WTC11 (cell line): ENCODE data around the gene ADGRB2. TPM values are rescaled to one million over a fixed set of nuclear protein-coding genes. Genes with fewer than 3 reads are reported as not detected.

Source experiments
- ATAC-seq: fragments of 200-7000 bp; cut with Tn5 transposase; 2 replicates; pipeline ENCODE4 v1.10.0; 2021; ENCODE audit warnings: mild to moderate bottlenecking, moderate library complexity
- CTCF ChIA-PET: fragments of 300-600 bp; sonication (Branson Sonifier 250); formaldehyde crosslinking; loops from one replicate; lab custom pipeline; 2021; ENCODE audit warnings: antibody characterized with exemption; lab: Charles Lee
- POLR2A ChIA-PET: fragments of 350-600 bp; sonication (Branson Sonifier 250); formaldehyde crosslinking; loops from one replicate; lab custom pipeline; 2021; ENCODE audit warnings: antibody characterized with exemption; lab: Charles Lee
- DNase-seq: peaks from one replicate; pipeline ENCODE4 v3.0.0; 2021; ENCODE audit warnings: low spot score
- H3K27ac Mint-ChIP-seq: 2 replicates; pipeline ENCODE4 v1.8.0; 2021; ENCODE audit warnings: mixed read lengths
- H3K27me3 Mint-ChIP-seq: 2 replicates; pipeline ENCODE4 v1.8.0; 2021; ENCODE audit warnings: low read depth, mild to moderate bottlenecking, moderate library complexity, mixed read lengths
- H3K36me3 Mint-ChIP-seq: 2 replicates; pipeline ENCODE4 v1.8.0; 2021; ENCODE audit warnings: mixed read lengths
- H3K4me1 Mint-ChIP-seq: 2 replicates; pipeline ENCODE4 v1.8.0; 2022; ENCODE audit warnings: mixed read lengths
- H3K4me3 Mint-ChIP-seq: 2 replicates; pipeline ENCODE4 v1.8.0; 2021; ENCODE audit warnings: mild to moderate bottlenecking, moderate library complexity, mixed read lengths
- H3K9me3 Mint-ChIP-seq: 2 replicates; pipeline ENCODE4 v1.8.0; 2021; ENCODE audit warnings: mixed read lengths
- ARID4B ChIP-seq: sonication (generic); formaldehyde crosslinking; IDR thresholded peaks from 2 replicates; pipeline ENCODE4 v1.8.0; 2023; ENCODE audit warnings: missing genetic modification reagents, mild to moderate bottlenecking, borderline replicate concordance
- E2F4 ChIP-seq: sonication (generic); formaldehyde crosslinking; IDR thresholded peaks from 2 replicates; pipeline ENCODE4 v1.8.1; 2022; ENCODE audit warnings: low read depth, mild to moderate bottlenecking, moderate library complexity, missing genetic modification reagents, borderline replicate concordance
- ESRRA ChIP-seq: sonication (generic); formaldehyde crosslinking; IDR thresholded peaks from 2 replicates; pipeline ENCODE4 v1.8.1; 2022; ENCODE audit warnings: mild to moderate bottlenecking, missing genetic modification reagents, borderline replicate concordance
- FOXK1 ChIP-seq: sonication (generic); formaldehyde crosslinking; IDR thresholded peaks from 2 replicates; pipeline ENCODE4 v1.8.0; 2022; ENCODE audit warnings: mild to moderate bottlenecking, moderate library complexity, missing genetic modification reagents
- GTF2I ChIP-seq: fragments of 250-450 bp; sonication (Bioruptor Pico); conservative IDR thresholded peaks from 2 replicates; pipeline ENCODE4 v1.4.0; 2021; ENCODE audit warnings: mild to moderate bottlenecking
- KAT7 ChIP-seq: sonication (generic); formaldehyde crosslinking; IDR thresholded peaks from 2 replicates; pipeline ENCODE4 v1.8.1; 2023; ENCODE audit warnings: missing genetic modification reagents, mild to moderate bottlenecking, borderline replicate concordance
- MXD4 ChIP-seq: fragments of 250-450 bp; sonication (Bioruptor Pico); IDR thresholded peaks from 2 replicates; pipeline ENCODE4 v1.8.0; 2021; ENCODE audit warnings: mild to moderate bottlenecking, moderate library complexity, borderline replicate concordance
- MYBL2 ChIP-seq: sonication (generic); formaldehyde crosslinking; IDR thresholded peaks from 2 replicates; pipeline ENCODE4 v1.8.1; 2023; ENCODE audit warnings: mild to moderate bottlenecking, moderate library complexity, missing genetic modification reagents
- NR1H2 ChIP-seq: sonication (generic); formaldehyde crosslinking; IDR thresholded peaks from 2 replicates; pipeline ENCODE4 v1.9.0; 2021; ENCODE audit warnings: mild to moderate bottlenecking, moderate library complexity, missing genetic modification reagents
- NR2C2 ChIP-seq: sonication (generic); formaldehyde crosslinking; IDR thresholded peaks from 2 replicates; pipeline ENCODE4 v1.8.0; 2022; ENCODE audit warnings: mild to moderate bottlenecking, missing genetic modification reagents
- RELA ChIP-seq: sonication (generic); formaldehyde crosslinking; IDR thresholded peaks from 2 replicates; pipeline ENCODE4 v1.8.1; 2022; ENCODE audit warnings: missing genetic modification reagents, mild to moderate bottlenecking, borderline replicate concordance
- RORB ChIP-seq: fragments of 250-450 bp; sonication (Bioruptor Pico); IDR thresholded peaks from 2 replicates; pipeline ENCODE4 v1.9.0; 2021; ENCODE audit warnings: mild to moderate bottlenecking
- TEAD1 ChIP-seq: sonication (generic); formaldehyde crosslinking; IDR thresholded peaks from 2 replicates; pipeline ENCODE4 v1.8.0; 2022; ENCODE audit warnings: mild to moderate bottlenecking, missing genetic modification reagents
- TEAD4 ChIP-seq: sonication (generic); formaldehyde crosslinking; IDR thresholded peaks from 2 replicates; pipeline ENCODE4 v1.8.0; 2022; ENCODE audit warnings: mild to moderate bottlenecking, missing genetic modification reagents
- ZNF317 ChIP-seq: sonication (generic); formaldehyde crosslinking; IDR thresholded peaks from 2 replicates; pipeline ENCODE4 v1.8.1; 2023; ENCODE audit warnings: low read depth, mild to moderate bottlenecking, moderate library complexity, missing genetic modification reagents, borderline replicate concordance
- ZNF396 ChIP-seq: fragments of 250-450 bp; sonication (Bioruptor Pico); IDR thresholded peaks from 2 replicates; pipeline ENCODE4 v1.8.0; 2021; ENCODE audit warnings: mild to moderate bottlenecking, moderate library complexity, borderline replicate concordance
- ZNF416 ChIP-seq: fragments of 250-450 bp; sonication (Bioruptor Pico); IDR thresholded peaks from 2 replicates; pipeline ENCODE4 v1.9.0; 2021; ENCODE audit warnings: mild to moderate bottlenecking, inconsistent platforms
- ZNF512 ChIP-seq: sonication (generic); formaldehyde crosslinking; IDR thresholded peaks from 2 replicates; pipeline ENCODE4 v1.8.1; 2022; ENCODE audit warnings: missing genetic modification reagents, borderline replicate concordance
- total RNA-seq: library from RNA; stranded (reverse); gene quantifications from 3 replicates; pipeline ENCODE4 v1.2.3, GENCODE V29; 2021
- TF ChIP-seq, protein P1 (sequence below): fragments of 250-450 bp; sonication (Bioruptor Pico); conservative IDR thresholded peaks from 2 replicates; pipeline ENCODE4 v1.9.0; 2021; ENCODE audit warnings: mild to moderate bottlenecking
- TF ChIP-seq, protein P2 (sequence below): sonication (generic); formaldehyde crosslinking; conservative IDR thresholded peaks from 2 replicates; pipeline ENCODE4 v1.8.1; 2022; ENCODE audit warnings: mild to moderate bottlenecking, missing genetic modification reagents
- TF ChIP-seq, protein P3 (sequence below): sonication (generic); formaldehyde crosslinking; IDR thresholded peaks from 2 replicates; pipeline ENCODE4 v1.8.1; 2023; ENCODE audit warnings: mild to moderate bottlenecking, missing genetic modification reagents

The ADGRB2 gene
- total RNA-seq, 1 experiment from 2014 or later: 39.3 TPM

- Mint-ChIP-seq H3K4me3 (no peak overlapping the region), H3K9me3 (no peaks in the 10 kb centered on the region), H3K36me3 (no peaks in the 10 kb centered on the region), H3K27ac (peak overlapping the region; percentile 42; the same call in 1 of the 2 replicates), H3K27me3 (no peaks in the 10 kb centered on the region; the same call in 1 of the 2 replicates), H3K4me1 (peaks cover 26% of the 10 kb centered on the region)
- no peak for TF ChIP-seq GTF2I
- no peak for TF ChIP-seq RORB (CRISPR knock-in tag)
- no peak for TF ChIP-seq ZNF317 (CRISPR knock-in tag)
- no peak for TF ChIP-seq ZNF512
- no peak for TF ChIP-seq TEAD4 (CRISPR knock-in tag)
- ChIA-PET POLR2A (no interaction called here), CTCF (interaction anchor here (1.3 to 8.9 kb wide), 7 partner anchors 10 to 94 kb away, joined by 3 to 196 read pairs (median 5); partner anchors contain the start of gene COL16A1)
- ATAC-seq (no peak), DNase-seq (no peak)
These were observed 51.5 kb downstream of the ADGRB2 start for GRCh38 chr1:31712630-31713029.

DNA sequence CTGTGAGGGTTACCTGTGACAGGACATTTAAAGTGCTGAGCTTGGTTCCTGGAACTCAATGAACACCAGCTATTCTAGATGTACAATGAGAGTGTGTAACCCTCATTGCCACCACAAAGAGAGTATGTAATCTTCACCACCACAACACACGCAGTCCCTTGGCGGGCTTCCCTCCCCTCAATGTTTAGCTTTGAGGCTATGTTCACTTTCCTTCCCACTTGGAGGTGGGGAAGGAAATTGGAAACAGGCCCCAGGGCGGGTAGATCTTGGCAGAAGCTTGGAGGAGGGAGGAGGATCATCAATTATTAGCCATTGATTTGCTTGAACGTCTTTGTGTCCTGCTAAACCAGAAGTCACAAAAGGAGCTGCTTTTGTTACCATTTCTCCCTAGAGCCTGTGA is 52.1 kb downstream of the ADGRB2 start:
- H3K27ac Mint-ChIP-seq: peak overlapping the region; percentile 73; the same call in 1 of the 2 replicates
- H3K36me3 Mint-ChIP-seq: no peaks in the 10 kb centered on the region
- POLR2A ChIA-PET: no interaction called here
- no peaks in the 10 kb centered on the region; the same call in 1 of the 2 replicates for H3K27me3 Mint-ChIP-seq
- CTCF ChIA-PET: interaction anchor here (1.2 to 8.9 kb wide), 8 partner anchors 9 to 94 kb away, joined by 3 to 196 read pairs (median 5); partner anchors contain the start of gene COL16A1
- DNase-seq: no peak
- H3K4me1 Mint-ChIP-seq: peaks cover 31% of the 10 kb centered on the region
- no peak overlapping the region for H3K4me3 Mint-ChIP-seq
- no peak for ATAC-seq
- H3K9me3 Mint-ChIP-seq: no peaks in the 10 kb centered on the region
- TF ChIP-seq, protein P1, sequence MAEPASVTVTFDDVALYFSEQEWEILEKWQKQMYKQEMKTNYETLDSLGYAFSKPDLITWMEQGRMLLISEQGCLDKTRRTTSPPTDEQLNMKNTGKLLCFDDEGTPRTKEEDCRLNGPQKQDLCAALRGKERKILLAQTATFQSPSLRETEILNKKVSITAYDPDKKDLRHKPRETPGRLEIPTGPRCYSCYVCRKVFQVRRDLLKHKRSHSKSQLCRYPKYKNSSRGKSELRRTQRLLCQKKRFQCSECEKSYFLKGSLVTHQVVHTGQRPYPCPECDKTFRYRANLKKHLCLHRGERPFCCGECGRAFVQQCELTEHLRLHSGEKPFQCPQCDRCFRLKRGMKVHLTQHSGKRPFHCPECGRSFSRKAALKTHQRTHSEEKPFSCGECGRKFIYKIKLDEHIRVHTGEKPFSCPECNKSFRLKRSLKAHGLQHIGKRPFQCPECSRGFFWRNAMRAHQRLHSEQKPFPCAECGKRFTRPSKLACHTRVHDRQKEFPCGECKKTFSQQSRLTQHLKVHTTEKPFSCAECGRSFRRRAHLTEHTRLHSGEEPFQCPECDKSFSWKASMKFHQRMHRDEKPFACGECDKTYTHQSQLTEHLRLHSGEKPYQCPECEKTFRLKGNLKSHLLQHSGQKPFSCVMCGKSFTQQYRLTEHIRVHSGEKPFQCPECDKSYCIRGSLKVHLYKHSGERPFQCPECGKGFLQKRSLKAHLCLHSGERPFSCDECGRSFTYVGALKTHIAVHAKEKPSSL (CRISPR knock-in tag): no peak
- no peak for TF ChIP-seq MYBL2
- TF ChIP-seq E2F4 (CRISPR knock-in tag): no peak
- no peak for TF ChIP-seq MXD4 (CRISPR knock-in tag)
- TF ChIP-seq, protein P2, sequence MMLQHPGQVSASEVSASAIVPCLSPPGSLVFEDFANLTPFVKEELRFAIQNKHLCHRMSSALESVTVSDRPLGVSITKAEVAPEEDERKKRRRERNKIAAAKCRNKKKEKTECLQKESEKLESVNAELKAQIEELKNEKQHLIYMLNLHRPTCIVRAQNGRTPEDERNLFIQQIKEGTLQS (CRISPR knock-in tag): no peak
- TF ChIP-seq FOXK1 (CRISPR knock-in tag): no peak
- no peak for TF ChIP-seq NR1H2
- TF ChIP-seq, protein P3, sequence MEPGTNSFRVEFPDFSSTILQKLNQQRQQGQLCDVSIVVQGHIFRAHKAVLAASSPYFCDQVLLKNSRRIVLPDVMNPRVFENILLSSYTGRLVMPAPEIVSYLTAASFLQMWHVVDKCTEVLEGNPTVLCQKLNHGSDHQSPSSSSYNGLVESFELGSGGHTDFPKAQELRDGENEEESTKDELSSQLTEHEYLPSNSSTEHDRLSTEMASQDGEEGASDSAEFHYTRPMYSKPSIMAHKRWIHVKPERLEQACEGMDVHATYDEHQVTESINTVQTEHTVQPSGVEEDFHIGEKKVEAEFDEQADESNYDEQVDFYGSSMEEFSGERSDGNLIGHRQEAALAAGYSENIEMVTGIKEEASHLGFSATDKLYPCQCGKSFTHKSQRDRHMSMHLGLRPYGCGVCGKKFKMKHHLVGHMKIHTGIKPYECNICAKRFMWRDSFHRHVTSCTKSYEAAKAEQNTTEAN (CRISPR knock-in tag): no peak
- TF ChIP-seq NR2C2 (CRISPR knock-in tag): no peak
- no peak for TF ChIP-seq ZNF396 (CRISPR knock-in tag)
- TF ChIP-seq KAT7 (CRISPR knock-in tag): no peak
- no peak for TF ChIP-seq ARID4B (CRISPR knock-in tag)
- TF ChIP-seq ZNF416 (CRISPR knock-in tag): no peak
- TF ChIP-seq RELA (CRISPR knock-in tag): no peak
- TF ChIP-seq ESRRA (CRISPR knock-in tag): no peak
- TF ChIP-seq TEAD1 (CRISPR knock-in tag): no peak
